ENCODE measurements around the gene GID8.

GID8 gene

DNA sequence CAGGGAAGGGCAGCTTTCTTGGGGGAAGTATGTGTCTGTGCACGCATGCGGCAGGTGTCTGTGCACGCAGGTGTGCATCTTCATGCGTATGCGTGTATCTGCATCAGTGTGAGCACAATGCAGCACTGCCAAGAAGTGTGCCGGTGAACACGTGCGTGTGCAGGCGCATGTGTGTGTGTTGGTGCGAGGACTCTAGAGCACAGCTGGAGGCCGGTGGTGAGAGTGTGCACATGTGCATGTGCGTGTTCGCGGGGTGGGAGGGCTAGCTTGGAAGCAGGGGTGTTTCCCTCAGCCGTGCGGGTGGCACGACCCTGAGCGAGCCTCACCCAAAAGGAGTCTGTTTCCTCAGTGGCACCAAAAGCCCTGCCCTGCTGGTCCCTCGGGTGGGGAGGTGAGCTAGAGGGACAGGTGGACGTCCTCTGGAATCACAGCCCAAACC is 22.1 kb downstream of the GID8 start:
- DNase-seq: no peak

GRCh38 chr20:62960446-62961309 is 22.7 kb downstream of the GID8 start:
- peak; percentile 94 to 97 for DNase-seq

DNA sequence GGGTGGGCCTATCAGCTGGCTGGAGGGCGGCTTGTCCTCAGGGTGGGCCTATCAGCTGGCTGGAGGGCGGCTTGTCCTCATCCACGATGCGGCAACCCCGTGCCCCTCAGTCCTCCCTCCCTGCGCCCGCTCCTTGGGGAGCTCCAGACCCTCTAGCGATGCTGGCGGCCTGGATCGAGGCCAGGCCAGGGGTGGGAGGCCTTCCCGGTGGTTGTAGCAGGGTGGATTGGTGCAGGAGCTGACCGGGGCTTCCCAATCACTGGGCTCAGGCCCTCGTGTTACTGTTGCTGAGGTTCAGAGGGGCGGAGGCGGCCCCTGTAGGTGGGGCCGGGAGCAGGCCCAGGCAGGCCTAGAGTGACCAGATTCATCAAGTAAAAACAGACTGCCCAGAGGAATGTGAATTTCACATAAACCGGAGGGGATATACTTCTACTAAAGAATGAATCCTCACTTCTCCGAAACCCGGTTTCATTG is 23.4 kb downstream of the GID8 start:
- peak; percentile 84 to 93 for DNase-seq

DNA sequence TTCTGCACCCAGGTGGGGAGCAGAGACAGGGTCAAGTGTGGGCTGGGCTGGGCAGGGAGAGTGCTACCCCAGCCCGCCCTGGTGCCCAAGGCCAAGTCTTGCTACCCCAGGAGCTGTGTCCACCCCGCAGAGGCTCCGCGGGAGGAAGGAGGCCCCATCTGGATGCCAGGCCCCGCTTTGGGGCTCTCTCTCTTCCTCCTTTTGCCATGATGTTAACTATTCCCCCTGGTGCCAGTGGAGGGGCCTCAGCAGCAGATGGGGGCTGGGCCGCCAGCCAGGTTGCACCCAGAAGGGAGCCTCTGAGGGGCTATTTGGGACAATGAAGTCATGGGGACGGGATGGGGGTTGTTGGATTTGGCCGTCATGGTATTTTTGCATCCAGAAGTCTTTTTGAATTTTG is 23.9 kb downstream of the GID8 start:
- no peak for DNase-seq

DNA sequence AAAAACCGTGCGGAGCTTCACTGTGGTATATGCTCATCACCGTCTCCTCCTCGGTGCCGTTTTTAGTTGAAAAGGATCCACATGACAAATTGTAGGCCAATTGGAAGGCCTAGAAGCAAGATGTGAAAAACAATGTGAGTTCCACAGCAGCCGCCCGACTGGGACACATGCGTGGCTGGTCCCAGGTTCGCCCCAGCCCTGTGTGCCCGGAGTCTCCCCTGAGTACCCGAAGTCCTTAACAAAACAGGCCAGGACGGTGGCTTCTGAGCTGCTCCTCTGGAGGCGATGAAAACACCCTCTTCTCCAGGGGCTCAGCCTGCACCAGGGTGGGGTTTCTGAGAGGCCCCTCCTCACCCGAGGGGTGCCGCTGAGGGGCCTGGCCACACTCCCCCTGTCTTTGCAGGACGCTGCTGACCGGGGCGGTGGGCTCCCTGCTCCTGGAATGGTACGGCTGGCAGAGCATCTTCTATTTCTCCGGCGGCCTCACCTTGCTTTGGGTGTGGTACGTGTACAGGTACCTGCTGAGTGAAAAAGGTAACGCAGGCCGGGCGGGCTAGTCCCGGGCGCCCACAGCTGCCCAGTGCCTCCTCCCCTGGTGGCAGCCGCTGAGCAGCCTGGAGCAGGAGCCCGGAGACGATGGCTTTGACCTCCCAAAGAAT is 24.4 kb downstream of the GID8 start:
- no peak for DNase-seq

- no peak for DNase-seq
Measured at GRCh38 chr20:62962891-62963613, 25.1 kb downstream of the GID8 start.

GRCh38 chr20:62963614-62964397 is 25.9 kb downstream of the GID8 start:
- DNase-seq: no peak

- DNase-seq: no peak
Measured at GRCh38 chr20:62964700-62965099, 26.8 kb downstream of the GID8 start.

GRCh38 chr20:62965363-62965771 is 27.4 kb downstream of the GID8 start:
- no peak for DNase-seq

GRCh38 chr20:62966212-62967148 is 28.5 kb downstream of the GID8 start:
- no peak for DNase-seq

DNA sequence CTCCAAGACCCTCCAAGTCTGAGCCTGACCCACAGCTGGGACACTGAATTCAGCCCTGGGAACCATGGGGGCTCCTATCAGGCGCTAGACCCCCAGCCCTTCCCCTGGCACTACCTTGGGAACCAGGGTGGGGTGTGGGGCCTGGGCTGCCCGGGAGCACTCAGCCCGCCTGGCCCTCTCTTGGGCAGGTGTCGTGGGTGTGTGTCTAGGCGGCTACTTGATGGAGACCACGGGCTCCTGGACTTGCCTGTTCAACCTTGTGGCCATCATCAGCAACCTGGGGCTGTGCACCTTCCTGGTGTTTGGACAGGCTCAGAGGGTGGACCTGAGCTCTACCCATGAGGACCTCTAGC is 29.2 kb downstream of the GID8 start:
- DNase-seq: no peak

GRCh38 chr20:62967628-62968351 is 29.8 kb downstream of the GID8 start:
- no peak for DNase-seq

- no peak for DNase-seq
Measured at GRCh38 chr20:62968378-62969178, 30.6 kb downstream of the GID8 start.

DNA sequence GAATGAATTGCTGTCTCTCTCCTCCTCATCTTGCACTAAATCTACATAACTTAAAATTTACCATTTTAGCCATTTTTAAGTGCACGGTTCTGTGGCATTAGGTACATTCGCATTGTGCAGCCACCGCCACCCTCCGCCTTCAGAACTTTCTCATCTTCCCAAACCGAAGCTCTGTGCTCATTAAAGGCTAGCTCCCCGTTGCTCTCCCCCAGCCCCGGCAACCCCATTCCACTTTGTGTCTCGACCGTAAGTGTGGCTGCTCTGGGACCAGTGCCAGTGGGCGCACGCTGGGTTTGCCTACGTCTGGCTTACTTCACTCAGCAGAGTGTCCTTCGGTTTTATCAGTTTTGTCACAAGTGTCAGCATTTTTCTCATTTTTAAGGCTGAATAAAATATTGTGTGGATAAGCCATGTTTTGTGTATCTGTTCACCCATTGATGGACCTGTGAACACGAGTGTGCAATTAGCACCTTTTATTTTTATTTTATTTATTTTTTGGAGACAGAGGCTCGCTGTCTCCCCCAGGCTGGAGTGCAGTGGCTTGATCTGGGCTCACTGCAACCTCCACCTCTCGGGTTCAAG is 31.3 kb downstream of the GID8 start:
- DNase-seq: no peak

GRCh38 chr20:62969939-62970306 is 32.0 kb downstream of the GID8 start:
- no peak for DNase-seq

DNA sequence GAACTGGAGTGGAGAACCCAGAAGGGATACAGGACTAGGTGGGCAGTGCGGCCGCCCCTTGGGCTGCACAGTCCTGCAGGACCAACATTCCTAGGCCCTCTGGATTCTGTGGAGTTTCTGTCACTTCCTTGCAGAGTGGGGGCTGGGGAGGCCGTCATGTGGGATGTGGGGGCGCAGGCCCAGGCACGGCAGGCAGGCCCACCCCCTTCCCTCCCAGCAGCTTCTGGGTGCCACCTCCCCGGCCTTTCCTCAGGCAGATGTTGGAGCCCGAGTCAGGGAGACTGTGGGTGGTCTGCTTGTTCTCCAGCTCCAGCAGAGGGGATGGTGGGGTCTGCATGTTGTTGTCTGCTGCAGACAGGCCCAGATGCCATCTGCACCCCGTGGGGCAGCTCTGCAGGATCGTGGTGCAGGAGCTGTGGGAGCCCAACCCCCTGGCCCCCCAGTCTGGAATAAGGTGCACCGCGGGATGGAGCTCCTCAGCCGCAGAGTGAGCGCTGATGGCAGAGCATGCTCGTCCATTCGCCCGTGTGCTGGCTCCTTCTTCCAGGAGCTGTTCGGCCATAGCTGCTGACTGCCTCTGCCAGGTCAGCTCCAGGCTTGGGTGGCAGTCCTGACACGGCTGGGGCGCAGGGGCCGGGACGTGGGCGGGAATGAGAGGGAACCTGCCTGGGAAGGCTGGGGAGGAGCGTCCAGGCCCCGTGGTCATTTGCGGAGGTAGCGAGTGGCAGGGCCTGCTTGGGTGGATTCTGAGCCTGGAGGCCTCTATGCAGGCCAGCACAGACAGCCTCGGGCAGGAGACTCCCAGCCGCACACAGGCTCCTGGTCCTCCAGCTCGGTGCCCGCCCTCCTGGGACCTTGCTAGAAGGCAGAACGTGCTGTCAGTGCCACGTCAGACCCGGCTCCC is 32.6 kb downstream of the GID8 start:
- no peak for DNase-seq

DNA sequence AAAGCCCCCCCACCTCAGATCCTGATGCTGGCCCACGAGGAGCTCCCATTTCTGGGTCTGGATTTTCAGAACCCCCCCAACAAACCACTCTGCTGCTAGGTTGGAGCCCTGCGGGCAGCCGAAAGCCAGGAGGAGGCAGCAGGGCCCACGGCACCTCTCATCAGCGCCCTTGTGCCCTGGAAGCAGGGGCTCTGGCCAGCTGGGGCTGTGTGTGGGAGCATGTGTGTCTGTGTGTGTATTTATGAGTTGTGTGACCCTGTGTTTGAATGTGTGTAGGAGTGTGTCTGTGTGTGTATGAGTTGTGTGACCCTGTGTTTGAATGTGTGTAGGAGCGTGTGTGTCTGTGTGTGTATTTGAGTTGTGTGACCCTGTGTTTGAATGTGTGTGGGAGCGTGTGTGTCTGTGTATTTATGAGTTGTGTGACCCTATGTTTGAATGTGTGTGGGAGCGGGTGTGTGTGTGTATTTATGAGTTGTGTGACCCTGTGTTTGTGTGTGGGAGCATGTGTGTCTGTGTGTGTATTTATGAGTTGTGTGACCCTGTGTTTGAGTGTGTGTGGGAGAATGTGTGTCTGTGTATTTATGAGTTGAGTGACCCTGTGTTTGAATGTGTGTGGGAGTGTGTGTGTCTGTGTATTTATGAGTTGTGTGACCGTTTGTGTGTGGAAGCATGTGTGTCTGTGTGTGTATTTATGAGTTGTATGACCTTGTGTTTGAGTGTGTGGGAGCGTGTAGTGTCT is 33.4 kb downstream of the GID8 start:
- no peak for DNase-seq
